Measurements from ENCODE around the gene CLTC.

DNA sequence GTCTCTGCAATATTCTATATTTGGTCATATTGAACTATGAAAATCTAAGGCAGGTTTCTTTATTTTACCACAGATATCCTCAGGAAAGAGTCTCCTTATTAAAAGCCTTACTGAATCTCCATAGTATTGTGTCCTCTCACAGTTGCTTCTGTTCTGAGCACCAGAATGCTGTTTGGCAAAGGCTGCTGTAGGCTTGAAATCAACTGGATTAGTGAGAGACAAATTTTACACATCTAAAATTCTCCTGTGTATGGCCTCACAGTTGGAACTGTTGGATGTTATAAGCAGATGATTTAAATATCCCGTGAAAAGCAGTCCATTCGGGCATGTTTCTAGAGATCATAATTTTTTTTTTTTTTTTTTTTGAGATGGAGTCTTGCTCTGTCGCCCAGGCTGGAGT, 9.5 kb downstream of the CLTC start:
- TF ChIP-seq, protein P1, sequence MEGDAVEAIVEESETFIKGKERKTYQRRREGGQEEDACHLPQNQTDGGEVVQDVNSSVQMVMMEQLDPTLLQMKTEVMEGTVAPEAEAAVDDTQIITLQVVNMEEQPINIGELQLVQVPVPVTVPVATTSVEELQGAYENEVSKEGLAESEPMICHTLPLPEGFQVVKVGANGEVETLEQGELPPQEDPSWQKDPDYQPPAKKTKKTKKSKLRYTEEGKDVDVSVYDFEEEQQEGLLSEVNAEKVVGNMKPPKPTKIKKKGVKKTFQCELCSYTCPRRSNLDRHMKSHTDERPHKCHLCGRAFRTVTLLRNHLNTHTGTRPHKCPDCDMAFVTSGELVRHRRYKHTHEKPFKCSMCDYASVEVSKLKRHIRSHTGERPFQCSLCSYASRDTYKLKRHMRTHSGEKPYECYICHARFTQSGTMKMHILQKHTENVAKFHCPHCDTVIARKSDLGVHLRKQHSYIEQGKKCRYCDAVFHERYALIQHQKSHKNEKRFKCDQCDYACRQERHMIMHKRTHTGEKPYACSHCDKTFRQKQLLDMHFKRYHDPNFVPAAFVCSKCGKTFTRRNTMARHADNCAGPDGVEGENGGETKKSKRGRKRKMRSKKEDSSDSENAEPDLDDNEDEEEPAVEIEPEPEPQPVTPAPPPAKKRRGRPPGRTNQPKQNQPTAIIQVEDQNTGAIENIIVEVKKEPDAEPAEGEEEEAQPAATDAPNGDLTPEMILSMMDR (IDR thresholded peaks at IDR 0.05; ENCODE audit: low read depth, low read length) = no peak
- TF ChIP-seq POLR2A (IDR thresholded peaks at IDR 0.05; ENCODE audit: extremely low read depth, insufficient read length) = no peak
- TF ChIP-seq MYC (IDR thresholded peaks at IDR 0.05; ENCODE audit: low read depth, low read length) = no peak

Data from NB4 (cell line).